M059J (cell line): ENCODE results near the gene GMPPB. TPM values are rescaled to one million over a fixed set of nuclear protein-coding genes. Genes with fewer than 3 reads are reported as not detected.
"Not testable (repeated sequence)": the region's sequence is repeated elsewhere in the genome, so short reads cannot be mapped to it uniquely, and the experiment has no call there.

Experiments used
- DNase-seq: peaks from one replicate; pipeline ENCODE4 v3.0.0-alpha.2; 2012; ENCODE audit warnings: low read depth
- total RNA-seq: library from RNA; depleted of rRNA; stranded (reverse); fragments of >200 nt; shearing (Covaris generic); gene quantifications from 2 replicates; pipeline ENCODE4 v1.2.3, GENCODE V29; 2014

GMPPB gene
- total RNA-seq, 1 experiment from 2014 or later = 39.4 TPM

DNA sequence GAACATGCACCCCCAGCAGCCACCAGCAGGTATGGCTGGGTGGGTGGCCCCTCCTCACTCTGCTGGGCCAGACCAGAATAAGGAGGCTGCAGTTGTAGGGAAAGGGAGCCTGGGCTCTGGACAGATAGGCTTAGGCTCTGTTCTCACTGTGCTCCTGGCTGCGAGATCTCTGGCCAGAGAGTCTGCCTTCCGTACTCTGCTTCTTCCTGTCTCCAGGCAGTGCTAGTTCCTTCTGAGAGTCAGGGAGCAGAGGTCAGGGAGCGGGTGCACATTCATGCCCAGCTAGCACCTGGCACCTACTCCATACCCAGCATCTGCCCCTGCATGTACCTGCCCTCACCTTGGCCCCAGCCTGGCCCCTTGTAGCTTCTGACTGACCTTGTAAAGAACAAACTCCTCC is 32.3 kb downstream of the GMPPB start:
- not testable (repeated sequence) for DNase-seq

DNA sequence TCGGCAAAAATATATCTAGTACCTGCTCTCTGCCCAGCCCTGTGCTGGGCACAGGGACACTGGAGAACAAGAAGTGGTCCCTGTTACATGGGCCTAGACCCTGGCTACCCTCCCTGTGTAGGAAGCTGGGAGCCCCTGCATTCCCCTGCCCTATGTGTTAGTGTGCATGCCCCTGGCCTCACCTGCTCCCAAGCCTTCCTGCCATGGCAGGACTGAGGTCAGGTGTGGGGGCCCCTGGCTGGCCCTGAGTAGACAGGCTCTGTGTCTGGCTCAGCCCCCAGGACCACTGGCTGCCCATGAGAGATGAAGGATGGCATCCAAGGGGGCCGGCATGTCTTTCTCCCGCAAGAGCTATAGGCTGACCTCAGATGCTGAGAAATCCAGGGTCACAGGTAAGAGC is 32.9 kb downstream of the GMPPB start:
- not testable (repeated sequence) for DNase-seq

DNA sequence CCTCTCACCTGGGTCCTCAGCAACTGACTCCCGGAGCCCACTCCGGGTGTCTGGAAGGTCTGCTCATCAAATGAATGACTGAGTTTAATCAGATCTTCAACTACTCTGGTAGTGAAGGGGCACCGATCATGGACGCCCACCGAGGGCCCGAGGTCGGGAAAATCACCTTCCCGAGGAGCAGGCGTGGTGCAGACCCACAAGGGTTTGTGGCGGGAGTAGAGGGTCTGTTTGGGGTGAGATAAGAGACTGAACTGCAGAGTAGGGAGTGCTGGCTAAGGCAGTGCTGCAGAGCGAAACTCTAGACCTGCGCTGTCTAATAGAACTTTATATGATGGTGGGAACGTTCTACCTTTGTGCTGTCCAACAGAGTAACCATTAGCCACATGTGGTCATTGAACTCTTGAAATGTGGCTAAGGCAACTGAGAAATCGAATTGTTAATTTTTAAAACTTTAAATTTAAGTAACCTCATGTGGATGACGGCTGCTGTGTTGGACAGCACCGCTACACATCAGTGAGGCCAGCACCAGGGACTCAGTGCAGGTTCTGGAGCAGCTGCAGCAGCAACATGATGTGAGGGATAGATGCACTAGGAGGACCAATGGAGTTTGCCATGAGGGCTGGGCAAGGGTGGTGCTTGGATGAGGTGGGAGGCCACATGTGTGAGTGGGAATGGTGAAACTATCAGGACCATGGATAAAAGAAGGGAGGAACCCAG is 33.7 kb downstream of the GMPPB start:
- not testable (repeated sequence) for DNase-seq

DNA sequence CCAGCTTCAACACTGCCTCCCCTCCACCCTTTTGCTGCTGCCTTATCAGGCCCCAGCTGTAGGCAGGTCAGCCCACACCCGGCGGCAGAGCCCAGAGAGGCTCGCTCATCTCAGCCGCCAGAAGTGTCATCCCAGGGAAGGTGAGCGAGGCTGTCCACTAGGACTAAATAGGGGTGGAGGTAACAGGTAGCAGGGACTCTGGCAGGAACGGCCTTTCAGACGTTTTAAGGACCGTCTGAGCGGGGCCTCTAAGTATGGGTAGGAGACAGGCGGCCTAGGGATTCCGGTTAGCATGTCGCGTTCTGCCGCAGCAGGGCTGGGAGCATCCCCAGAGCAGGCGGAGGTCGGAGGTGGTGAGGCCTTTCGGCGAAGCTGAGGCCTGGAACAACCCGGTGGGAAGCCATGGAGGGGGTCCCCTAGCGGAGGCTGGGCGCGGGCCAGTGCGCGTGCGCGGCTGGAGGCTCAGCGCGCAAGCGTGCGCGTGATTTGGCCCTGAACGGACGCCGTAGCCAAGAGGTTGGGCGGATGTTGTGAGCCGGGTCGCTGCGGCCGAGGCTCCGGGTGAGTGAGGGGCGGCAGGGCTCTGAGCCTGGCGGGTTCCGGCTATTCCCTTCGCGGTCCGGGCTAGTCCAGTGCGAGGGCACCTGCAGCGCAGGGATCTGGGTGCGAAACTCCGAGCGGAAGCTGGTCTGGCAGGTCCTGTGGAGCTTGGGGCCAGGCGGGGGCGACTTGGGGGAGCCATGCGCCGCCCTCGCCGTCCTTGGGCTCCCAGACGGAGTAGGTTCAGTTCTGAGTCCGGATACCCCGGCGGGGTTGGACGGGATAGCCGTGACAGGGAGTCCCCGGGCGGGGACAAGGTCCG is 34.5 kb downstream of the GMPPB start, which contains the start of the genes MST1 and RNF123:
MST1 (minus strand) TSS at position 429 of the 862 bp plus-strand sequence. CDS start 783 bp downstream, outside the sequence.
RNF123 (plus strand) TSS at position 512 of the 862 bp plus-strand sequence. CDS start 1,609 bp downstream, outside the sequence.
- DNase-seq = peak; percentile 76

DNA sequence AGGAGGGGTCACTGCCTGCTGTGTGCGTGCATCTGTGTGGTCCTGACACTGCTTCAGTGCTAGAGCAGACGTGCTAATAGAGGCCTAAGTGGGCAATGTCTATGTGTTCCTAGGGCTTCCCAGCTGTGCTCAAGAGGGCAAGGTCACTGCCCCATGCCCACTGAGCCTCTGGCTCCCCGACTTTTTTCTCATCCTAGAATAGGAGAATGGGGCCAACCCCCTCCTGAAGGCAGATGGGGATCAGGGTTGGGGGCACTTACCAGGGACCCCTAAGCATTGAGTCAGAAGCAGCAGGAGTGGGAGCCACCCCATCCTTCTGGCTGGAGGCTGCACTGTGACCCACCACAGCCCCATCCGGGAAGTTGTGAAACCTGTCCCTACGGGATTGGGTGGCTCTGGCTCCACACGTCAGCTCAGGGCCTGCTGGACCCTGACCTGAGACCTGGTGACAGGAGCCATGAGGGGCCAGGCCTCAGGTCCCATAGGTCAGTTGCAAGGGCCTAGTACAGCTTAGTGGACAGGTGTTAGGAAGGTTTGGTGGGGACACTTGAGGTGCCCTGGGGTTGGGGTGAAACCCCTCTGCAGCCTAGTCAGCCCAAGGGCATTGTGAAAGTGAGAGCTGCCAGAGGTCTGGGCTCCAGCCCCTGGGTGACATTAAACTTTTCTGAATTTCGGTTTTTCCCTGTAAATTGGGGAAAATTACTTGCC is 35.3 kb downstream of the GMPPB start:
- DNase-seq = not testable (repeated sequence)

DNA sequence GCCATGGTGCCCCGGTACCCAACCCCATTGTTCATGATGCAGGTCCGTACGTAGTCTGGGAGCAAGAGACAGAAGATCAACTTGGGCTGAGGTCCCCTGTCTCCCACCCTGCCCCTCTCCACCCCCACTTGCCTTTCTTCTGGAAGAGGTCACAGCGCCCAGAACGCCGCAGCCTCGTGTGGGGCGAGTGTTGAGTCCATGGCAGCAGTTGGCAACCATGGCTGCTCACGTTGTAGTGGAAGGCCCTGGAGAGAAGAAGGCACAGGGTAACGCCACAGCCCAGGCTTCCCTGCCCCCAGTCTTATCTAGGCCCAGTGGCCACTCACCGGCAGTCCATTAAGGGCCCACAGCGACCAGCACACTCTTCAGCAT is 36.3 kb downstream of the GMPPB start:
- not testable (repeated sequence) for DNase-seq

DNA sequence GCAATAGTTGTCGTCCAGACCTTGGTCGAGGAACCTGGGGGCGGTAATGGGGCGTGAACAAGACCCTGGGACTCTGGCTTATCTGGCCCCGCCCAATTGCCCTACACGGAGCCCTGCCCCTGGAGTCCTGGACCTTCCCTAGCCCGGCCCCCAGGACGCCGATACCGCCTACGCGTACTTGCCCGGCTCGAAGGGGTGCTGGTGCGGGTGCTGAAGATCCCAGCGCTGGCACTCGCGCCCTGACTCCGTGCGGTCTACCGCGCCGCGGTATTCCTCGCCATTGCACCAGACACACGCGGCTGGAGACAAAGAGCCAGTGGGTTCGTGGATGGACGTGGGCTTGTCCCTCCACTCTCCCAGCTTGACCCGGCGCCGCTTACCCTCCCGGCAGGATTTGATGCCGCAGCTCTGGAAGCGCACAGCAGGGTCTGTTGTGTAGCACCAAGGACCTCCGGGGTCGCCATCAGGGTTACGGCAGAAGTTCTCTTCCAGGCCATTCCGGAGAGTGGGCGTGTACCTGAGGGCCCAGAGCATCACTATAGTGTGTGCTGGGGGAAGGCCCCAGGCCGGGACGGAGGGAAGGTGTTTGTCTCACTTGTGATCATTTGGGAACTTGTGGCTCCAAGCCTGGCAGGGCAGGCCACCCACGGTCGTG is 36.9 kb downstream of the GMPPB start:
- peak; percentile 47 for DNase-seq

DNA sequence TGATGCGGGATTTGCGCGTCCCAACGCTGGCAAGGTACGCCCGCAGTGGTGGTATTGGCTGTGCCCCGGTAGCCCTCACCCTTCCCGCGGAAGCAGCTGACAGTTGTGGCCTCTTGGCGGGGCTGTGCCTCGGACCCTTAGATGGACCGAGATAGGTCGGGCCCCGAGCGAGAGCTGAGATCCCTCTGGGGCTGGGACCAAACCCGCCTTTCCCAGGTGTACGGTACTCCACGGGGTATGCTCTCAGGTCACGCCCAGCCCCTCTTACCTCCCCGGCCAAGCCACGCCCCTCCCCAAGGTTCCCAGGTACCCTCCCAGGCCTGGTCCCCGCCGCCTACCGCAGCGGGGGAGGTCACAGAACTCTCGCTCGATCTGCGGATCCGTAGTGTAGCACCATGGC is 37.4 kb downstream of the GMPPB start:
- DNase-seq = not testable (repeated sequence)

DNA sequence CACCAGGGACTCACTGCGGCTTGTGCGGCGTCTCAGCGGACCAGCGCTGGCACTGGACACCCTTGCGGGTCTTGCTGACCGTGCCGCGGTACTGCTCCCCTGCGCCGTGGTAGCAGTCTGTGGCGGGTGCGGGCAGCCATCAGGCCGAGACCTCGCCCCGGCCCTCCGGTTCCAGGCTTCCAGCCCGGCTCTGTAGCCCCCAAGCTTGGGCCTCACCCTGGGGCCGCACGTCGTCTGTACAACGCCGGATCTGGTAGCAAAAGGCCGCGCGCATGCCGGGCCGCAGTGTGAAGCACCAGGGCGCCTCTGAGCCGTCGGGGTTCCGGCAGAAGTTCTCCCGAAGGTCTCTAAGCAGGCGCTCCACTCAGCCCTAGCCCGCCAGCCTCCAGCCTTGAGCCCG is 37.9 kb downstream of the GMPPB start:
- not testable (repeated sequence) for DNase-seq

DNA sequence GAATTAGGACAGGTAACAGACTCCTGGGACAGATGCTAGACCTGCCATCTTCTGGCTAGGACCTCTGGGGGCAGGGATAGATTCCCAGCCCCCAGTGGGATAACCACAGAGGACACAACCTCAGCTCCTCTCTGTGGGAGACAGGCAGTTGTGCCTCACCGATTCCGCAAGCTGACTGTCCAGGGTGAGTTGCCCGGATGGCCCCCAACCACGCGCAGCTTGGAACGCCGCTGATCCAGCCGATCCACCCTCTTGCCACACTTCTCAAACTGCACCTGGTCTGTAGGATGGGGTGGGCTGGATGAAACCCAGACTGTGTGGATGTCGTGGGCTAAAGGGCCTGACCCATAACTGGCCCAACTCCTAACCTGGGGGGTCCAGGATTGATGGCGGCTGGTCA is 38.6 kb downstream of the GMPPB start:
- DNase-seq = not testable (repeated sequence)

DNA sequence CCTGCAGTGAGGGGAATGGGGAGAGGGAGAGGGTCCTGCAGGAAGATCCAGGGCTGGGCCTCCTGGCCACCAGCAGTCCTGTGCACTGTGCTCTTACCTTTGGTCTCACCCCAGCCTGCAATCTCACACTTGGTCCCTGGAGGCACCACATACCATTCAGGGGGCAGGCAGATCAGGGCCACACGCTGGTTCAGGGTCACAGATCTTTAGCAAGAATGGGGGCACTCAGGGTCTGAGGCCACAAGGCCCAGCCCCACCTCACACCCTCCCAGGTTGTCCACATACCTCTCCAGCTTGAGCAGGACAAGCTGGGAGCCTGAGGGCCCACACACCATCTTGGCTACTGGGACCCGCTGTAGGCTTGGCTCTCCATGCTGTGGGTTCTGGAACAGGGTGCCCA is 39.3 kb downstream of the GMPPB start:
- not testable (repeated sequence) for DNase-seq

DNA sequence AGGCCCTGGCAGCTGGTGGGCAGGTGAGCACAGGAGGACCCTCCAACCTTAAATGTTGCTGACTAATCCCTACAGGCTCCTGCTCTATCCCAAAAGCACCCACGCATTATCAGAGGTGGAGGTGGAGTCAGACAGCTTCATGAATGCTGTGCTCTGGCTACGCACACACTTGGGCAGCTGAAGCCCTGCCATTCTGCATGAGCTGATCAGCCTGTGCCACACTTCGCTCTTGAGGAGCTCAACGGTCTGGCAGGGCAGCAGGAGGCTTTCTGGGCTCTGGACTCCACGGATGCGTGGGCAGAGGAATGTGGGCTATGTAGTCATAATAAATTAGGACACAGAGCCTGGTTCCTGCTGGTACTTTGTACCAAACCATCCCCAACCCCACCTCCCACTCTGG is 40.6 kb downstream of the GMPPB start:
- DNase-seq = no peak

DNA sequence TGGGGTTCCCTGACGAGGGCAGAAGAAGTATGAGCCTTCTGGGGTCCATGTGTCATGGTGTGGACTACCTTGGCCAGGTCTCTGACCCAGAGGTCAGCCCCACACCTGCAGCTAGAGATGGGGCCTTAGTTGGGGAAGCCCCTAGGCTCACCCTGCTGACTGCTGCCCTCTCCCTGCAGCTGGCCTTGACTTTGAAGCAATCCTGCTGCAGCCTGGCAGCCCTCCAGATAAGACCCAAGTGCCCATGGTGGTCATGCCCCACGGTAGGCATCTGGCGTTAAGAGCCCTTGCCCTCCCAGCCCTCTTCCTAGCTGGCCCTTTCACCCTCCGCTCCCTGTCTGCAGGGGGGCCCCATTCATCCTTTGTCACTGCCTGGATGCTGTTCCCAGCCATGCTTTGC is 42.2 kb downstream of the GMPPB start:
- no peak for DNase-seq

DNA sequence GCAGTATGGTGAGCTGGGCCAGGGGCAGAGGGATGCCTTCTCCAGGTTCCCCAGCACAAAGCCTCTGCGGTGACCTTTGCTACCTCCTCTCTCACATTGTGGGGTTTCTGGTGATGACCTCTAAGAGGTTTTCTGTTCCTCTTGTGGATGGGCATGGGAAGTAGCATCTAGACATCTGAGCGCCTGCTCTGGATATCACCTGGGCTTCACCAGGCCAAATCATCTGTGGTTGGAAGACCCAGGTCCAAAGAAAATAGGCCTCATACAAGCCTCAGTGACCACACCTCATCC is 42.6 kb downstream of the GMPPB start:
- DNase-seq = no peak

DNA sequence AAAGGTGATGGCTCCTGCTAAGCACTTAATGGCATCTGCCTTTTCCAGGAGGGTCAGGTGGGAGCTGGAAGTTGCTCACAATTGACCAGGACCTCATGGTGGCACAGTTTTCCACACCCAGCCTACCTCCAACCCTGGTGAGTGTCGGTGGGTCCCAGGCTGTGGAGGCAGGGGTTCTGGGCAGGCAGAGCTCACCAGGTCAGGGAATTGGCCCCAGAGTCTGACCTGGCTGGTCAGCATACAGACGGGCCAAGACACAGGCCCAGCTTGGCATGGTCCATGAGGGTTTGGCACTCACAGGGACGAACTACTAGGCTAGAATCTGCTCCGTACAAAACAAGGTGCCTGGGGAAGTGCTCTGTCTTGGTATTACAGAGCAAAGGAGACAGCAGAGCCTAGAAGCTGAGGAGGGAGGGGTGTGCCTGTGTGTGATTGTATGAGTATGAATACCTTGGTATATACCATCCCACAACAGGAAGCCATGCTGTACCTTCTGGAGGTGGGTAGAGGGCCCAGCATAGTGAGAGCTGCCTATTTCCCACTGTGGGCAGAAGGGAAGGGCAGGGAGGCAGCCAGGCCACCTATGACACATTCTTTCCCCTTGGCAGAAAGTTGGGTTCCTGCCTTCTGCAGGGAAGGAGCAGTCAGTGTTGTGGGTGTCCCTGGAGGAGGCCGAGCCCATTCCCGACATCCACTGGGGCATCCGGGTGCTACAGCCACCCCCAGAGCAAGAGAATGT is 43.1 kb downstream of the GMPPB start:
- DNase-seq = no peak

DNA sequence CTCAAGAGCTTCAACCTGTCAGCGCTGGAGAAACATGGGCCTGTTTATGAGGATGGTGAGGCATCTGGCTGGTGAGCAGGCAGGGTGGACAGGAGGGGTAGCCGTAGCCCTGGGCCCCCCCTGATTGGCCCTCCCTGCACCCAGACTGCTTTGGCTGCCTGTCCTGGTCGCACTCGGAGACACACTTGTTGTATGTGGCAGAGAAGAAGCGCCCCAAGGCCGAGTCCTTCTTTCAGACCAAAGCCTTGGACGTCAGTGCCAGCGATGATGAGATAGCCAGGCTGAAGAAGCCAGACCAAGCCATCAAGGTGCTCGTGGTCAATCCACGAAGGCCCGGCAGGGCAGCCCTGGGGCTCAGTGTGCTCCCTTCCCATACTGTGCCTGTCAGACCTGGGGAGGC is 47.8 kb downstream of the GMPPB start:
- no peak for DNase-seq

DNA sequence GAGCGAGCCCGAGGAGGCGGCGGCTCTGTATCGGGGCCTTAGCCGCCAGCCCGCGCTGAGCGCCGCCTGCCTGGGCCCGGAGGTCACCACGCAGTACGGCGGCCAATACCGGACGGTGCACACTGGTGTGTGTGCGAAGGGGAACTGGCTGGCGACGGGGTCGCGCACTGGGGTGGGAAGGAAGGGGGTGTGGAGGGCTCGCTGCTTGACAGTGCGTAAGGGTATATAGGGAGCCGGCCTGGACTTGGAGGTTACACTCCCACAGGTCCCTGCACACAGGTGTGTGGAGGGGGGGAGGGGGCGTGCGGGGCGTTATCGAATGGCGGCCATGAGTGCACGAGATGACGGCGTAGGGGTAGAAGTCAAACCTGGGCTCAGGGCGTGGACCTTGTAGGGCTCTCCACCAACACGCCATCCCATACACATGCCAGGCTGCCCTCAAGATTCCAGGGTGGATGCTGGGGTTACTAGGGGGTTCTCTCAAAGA is 49.2 kb downstream of the GMPPB start:
- no peak for DNase-seq

DNA sequence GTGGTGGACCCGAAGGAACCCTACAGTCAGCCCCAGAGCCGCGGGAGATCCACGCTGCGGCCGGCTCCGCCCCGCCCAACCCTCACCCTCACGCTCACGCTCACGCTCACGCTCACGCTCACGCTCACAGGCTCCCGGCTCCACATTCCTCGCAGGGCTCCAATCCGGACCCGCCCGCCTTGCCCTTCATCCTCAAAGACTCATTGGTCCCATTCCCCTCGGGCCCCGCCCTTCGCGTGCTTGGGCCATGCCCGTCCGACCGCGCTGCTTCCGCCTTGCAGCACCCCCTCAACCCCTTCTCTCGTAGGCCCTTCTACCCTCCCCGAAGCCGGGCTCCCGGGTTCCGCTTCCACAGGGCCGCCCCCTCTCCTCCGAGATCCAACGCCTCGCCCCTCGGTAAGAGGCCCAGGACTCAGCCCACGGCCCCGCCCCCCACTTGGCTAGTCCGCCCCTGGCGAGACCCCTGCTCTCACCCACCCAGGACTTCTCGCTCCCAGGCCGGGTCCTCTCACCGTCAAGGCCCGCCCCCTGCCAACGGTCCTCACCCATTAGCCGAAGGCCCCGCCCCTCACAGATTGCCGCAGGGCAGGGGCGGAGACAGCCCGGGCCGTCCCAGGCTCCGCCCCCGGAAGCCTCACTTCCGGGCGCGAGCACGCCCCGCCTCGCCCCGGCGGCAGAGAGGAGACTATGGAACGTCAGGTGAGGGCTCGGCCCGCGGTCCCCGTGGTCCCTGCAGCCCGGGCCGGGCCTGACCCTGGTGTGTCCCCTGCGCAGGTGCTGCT is 49.8 kb downstream of the GMPPB start, which contains the start of gene APEH:
APEH (plus strand) TSS at position 637 of the 782 bp plus-strand sequence; CDS start at position 688, 51 bp downstream.
- DNase-seq = peak; percentile 97

DNA sequence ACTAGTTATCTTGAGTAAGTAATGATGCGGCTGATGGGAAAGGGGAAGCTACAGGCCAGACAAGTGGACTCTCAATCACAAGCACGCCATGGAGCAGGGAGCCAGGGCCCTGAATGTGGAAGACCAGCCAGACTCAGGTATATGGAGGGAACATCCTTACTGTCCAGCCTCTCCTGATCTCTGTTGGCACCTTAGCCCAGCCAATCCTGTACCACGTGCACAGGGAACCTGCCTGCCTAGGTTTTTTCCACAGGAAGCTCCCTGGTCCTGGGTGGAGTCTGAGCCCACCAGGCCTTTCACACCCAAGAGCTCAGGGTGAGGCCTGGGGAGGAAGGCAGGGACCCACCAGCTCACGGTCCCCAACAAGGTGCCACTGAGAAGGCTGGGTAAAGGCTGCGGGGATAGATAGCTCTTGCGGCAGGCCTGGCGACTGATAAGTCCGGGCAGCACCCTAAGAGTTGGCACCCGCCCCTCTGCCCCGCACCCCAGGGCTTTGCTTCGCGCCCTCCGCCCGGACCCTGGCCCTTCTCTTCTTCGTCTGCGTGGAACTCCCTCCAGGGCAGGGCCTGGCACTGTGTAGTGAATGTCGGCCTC is 50.5 kb downstream of the GMPPB start:
- DNase-seq = peak; percentile 13
